ENCODE results near the gene NIPAL1. TPM values are rescaled to one million over a fixed set of nuclear protein-coding genes. Genes with fewer than 3 reads are reported as not detected.

Gene NIPAL1
- 0.21 TPM for total RNA-seq (2013)
- polyA plus RNA-seq (under 1 TPM in 2 of 3 donors, not detected in 1; 0.13 to 0.22 TPM), polyA minus RNA-seq (0.40 TPM in 1 of 2 replicates, not detected in the other), total RNA-seq (0 to 3.4 (median 1.6) reads per million in 11 experiments)

GRCh38 chr4:48016141-48017107 is at the start of gene NIPAL1, which contains the start of gene CNGA1:
TSS of gene NIPAL1 (plus strand) at chr4:48016772. CDS start at chr4:48016840, 68 bp downstream.
TSS of gene CNGA1 (minus strand) at chr4:48016681. CDS start at chr4:47952689, 63,992 bp downstream.
- no peak for TF ChIP-seq CTCF (IDR thresholded peaks at IDR 0.05)
- Histone ChIP-seq H3K79me2 (ENCODE audit: insufficient read depth, low read length) (no peaks in the 10 kb centered on the region), H3K9me3 (replicated peaks in 1 of 2; ENCODE audit: control insufficient read depth in 1 of 2, insufficient read depth in 1 of 2, low read length in 2 of 2) (peaks cover 0 to 7% of the 10 kb centered on the region in 2 donors), H3K4me2 (replicated peaks; ENCODE audit: extremely low read depth, low read length, poor library complexity, severe bottlenecking) (peak within 1 kb of the TSS; percentile 97), H3K4me3 (replicated peaks in 1 of 3; ENCODE audit: low read depth in 2 of 3, low read length in 3 of 3) (peak within 1 kb of the TSS; percentile 47 to 82 (median 48)), H3K27me3 (ENCODE audit: control insufficient read depth in 2 of 2, insufficient read depth in 2 of 2, low read length in 2 of 2) (peaks cover 37 to 49% of the 10 kb centered on the region in 2 donors), H3K27ac (ENCODE audit: low read depth in 1 of 2, low read length in 2 of 2) (no peak within 1 kb of the TSS), H2AFZ (ENCODE audit: insufficient read depth, low read depth, low read length, poor library complexity, severe bottlenecking) (peak within 1 kb of the TSS; percentile 85), H3K9ac (ENCODE audit: insufficient read depth, low read length, poor library complexity, severe bottlenecking) (peak within 1 kb of the TSS; percentile 55), H3K4me1 (ENCODE audit: control insufficient read depth in 1 of 2, insufficient read depth in 2 of 2, low read length in 2 of 2) (peaks cover 14 to 19% of the 10 kb centered on the region in 2 donors), H4K20me1 (ENCODE audit: insufficient read depth, low read length) (no peaks in the 10 kb centered on the region), H3K36me3 (replicated peaks in 1 of 2; ENCODE audit: control insufficient read depth in 1 of 2, insufficient read depth in 2 of 2, low read length in 2 of 2) (no peaks in the 10 kb centered on the region)
- H3K4me1 Mint-ChIP-seq, result peaks cover 29% of the 10 kb centered on the region
- intact Hi-C loops (cut with micrococcal nuclease), result no loop called here
- WGBS (ENCODE audit: insufficient coverage), result 2% methylated on average over 55 of the region's 60 CpGs
- peaks cover 0 to 5% (median 2%) of the 10 kb centered on the region in 7 donors for H3K9me3 Mint-ChIP-seq
- H3K36me3 Mint-ChIP-seq, result no peaks in the 10 kb centered on the region
- peak within 1 kb of the TSS; percentile 78 to 91 for H3K4me3 Mint-ChIP-seq
- DNase-seq, result peak; percentile 3 to 21 (median 19)
- peaks cover 44 to 51% (median 48%) of the 10 kb centered on the region in 3 donors for H3K27me3 Mint-ChIP-seq (ENCODE audit: low read depth in 3 of 3)
- H3K27ac Mint-ChIP-seq, result peak within 1 kb of the TSS in 1 of 7 donors; percentile 41

GRCh38 chr4:47968847-47969246 is 47.7 kb upstream of the NIPAL1 start:
- Mint-ChIP-seq H3K4me1 (peaks cover 13% of the 10 kb centered on the region), H3K9me3 (peaks cover 0 to 6% (median 0%) of the 10 kb centered on the region in 7 donors), H3K27me3 (ENCODE audit: low read depth in 3 of 3) (peaks cover 0 to 5% (median 1%) of the 10 kb centered on the region in 3 donors), H3K36me3 (no peaks in the 10 kb centered on the region), H3K27ac (no peak overlapping the region), H3K4me3 (peak overlapping the region in 1 of 2 donors; percentile 24)
- DNase-seq, result no peak
- Histone ChIP-seq H3K4me2 (replicated peaks; ENCODE audit: extremely low read depth, low read length, poor library complexity, severe bottlenecking) (no peak overlapping the region), H3K27ac (ENCODE audit: low read depth in 1 of 2, low read length in 2 of 2) (no peak overlapping the region), H4K20me1 (ENCODE audit: insufficient read depth, low read length) (no peaks in the 10 kb centered on the region), H3K4me3 (replicated peaks in 1 of 3; ENCODE audit: low read depth in 2 of 3, low read length in 3 of 3) (no peak overlapping the region), H3K36me3 (replicated peaks in 1 of 2; ENCODE audit: control insufficient read depth in 1 of 2, insufficient read depth in 2 of 2, low read length in 2 of 2) (no peaks in the 10 kb centered on the region), H3K79me2 (ENCODE audit: insufficient read depth, low read length) (no peaks in the 10 kb centered on the region), H3K9ac (ENCODE audit: insufficient read depth, low read length, poor library complexity, severe bottlenecking) (no peak overlapping the region), H3K4me1 (ENCODE audit: control insufficient read depth in 1 of 2, insufficient read depth in 2 of 2, low read length in 2 of 2) (peaks cover 11 to 18% of the 10 kb centered on the region in 2 donors), H2AFZ (ENCODE audit: insufficient read depth, low read depth, low read length, poor library complexity, severe bottlenecking) (no peak overlapping the region), H3K9me3 (replicated peaks in 1 of 2; ENCODE audit: control insufficient read depth in 1 of 2, insufficient read depth in 1 of 2, low read length in 2 of 2) (no peaks in the 10 kb centered on the region), H3K27me3 (ENCODE audit: control insufficient read depth in 2 of 2, insufficient read depth in 2 of 2, low read length in 2 of 2) (no peaks in the 10 kb centered on the region)
- intact Hi-C loops (cut with micrococcal nuclease), result no loop called here
- TF ChIP-seq CTCF (IDR thresholded peaks at IDR 0.05), result no peak
